Erythroblast (primary cell): ENCODE data around the gene BPIFB4.

Source experiments
- GATA1 ChIP-seq: IDR thresholded peaks from 2 replicates; pipeline ENCODE4 v1.6.1; 2011; ENCODE audit warnings: low read depth, mild to moderate bottlenecking, control low read depth, low read length, moderate library complexity
- POLR2A ChIP-seq: IDR thresholded peaks from 2 replicates; pipeline ENCODE4 v1.6.1; 2011; ENCODE audit warnings: mild to moderate bottlenecking, low read length

- no peak for TF ChIP-seq POLR2A
- TF ChIP-seq GATA1, result no peak
These were observed 20.3 kb upstream of the BPIFB4 start for GRCh38 chr20:33059136-33059535.
